Measurements from ENCODE around the gene PASK. TPM values are rescaled to one million over a fixed set of nuclear protein-coding genes. Genes with fewer than 3 reads are reported as not detected.
"Not testable (repeated sequence)": the region's sequence is repeated elsewhere in the genome, so short reads cannot be mapped to it uniquely, and the experiment has no call there.

Gene PASK
- total and polyA plus RNA-seq, 2 donors (not counting 1 experiment from before 2014, with no cell fraction given) = 1.0 to 1.5 TPM

DNA sequence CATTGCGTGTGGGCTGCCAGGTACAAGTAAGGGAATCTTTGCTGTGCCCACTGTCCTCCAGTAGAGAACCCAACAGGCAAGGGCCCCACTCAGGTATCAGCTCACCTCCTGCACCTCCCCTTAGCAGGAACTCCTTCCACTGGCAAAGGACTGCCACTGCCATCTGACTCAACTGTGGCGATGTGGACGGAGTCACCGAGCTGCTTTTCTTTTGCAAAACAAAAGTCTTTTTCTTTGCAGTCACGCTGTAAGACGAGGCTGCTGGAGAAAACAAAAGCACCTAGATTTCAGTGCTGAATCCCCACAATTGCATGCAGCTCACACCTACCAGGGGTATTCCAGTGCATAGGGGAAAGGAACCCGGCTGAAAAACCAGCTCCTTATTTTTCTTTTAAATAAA lies 55.1 kb downstream of the PASK start:
- Histone ChIP-seq H3K4me2 (ENCODE audit: extremely low read depth, insufficient read depth, low read length) (no peak overlapping the region), H4K20me1 (ENCODE audit: control insufficient read depth, extremely low read depth, insufficient read depth, low read length) (no peaks in the 10 kb centered on the region), H3K36me3 (ENCODE audit: control insufficient read depth, insufficient read depth, low read length) (peaks cover 18% of the 10 kb centered on the region), H2AFZ (ENCODE audit: low read length) (no peak overlapping the region), H3K4me1 (ENCODE audit: control insufficient read depth, extremely low read depth, insufficient read depth, low read length) (no peaks in the 10 kb centered on the region), H3K27me3 (ENCODE audit: control insufficient read depth, insufficient read depth, low read length) (no peaks in the 10 kb centered on the region), H3K79me2 (ENCODE audit: control insufficient read depth, insufficient read depth, low read length) (peaks cover 5% of the 10 kb centered on the region), H3K9me3 (ENCODE audit: control insufficient read depth, insufficient read depth, low read depth, low read length) (no peaks in the 10 kb centered on the region), H3K27ac (ENCODE audit: insufficient read depth, low read length) (no peak overlapping the region), H3K4me3 (replicated peaks in 1 of 4; ENCODE audit: control extremely low read depth in 1 of 4, insufficient read depth in 1 of 4, low read depth in 3 of 4, low read length in 4 of 4) (no peak overlapping the region), H3K9ac (ENCODE audit: insufficient read depth, low read length) (no peak overlapping the region)
- no peak for DNase-seq (ENCODE audit: low read depth in 2 of 2)
- no peak for TF ChIP-seq EZH2 (IDR thresholded peaks at IDR 0.05; ENCODE audit: low read length, missing control alignments)
- TF ChIP-seq, protein P1, sequence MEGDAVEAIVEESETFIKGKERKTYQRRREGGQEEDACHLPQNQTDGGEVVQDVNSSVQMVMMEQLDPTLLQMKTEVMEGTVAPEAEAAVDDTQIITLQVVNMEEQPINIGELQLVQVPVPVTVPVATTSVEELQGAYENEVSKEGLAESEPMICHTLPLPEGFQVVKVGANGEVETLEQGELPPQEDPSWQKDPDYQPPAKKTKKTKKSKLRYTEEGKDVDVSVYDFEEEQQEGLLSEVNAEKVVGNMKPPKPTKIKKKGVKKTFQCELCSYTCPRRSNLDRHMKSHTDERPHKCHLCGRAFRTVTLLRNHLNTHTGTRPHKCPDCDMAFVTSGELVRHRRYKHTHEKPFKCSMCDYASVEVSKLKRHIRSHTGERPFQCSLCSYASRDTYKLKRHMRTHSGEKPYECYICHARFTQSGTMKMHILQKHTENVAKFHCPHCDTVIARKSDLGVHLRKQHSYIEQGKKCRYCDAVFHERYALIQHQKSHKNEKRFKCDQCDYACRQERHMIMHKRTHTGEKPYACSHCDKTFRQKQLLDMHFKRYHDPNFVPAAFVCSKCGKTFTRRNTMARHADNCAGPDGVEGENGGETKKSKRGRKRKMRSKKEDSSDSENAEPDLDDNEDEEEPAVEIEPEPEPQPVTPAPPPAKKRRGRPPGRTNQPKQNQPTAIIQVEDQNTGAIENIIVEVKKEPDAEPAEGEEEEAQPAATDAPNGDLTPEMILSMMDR (conservative IDR thresholded peaks at IDR 0.05 in 1 of 2, IDR thresholded peaks at IDR 0.05 in 1 of 2; ENCODE audit: low read depth in 1 of 2, low read length in 2 of 2) = no peak

DNA sequence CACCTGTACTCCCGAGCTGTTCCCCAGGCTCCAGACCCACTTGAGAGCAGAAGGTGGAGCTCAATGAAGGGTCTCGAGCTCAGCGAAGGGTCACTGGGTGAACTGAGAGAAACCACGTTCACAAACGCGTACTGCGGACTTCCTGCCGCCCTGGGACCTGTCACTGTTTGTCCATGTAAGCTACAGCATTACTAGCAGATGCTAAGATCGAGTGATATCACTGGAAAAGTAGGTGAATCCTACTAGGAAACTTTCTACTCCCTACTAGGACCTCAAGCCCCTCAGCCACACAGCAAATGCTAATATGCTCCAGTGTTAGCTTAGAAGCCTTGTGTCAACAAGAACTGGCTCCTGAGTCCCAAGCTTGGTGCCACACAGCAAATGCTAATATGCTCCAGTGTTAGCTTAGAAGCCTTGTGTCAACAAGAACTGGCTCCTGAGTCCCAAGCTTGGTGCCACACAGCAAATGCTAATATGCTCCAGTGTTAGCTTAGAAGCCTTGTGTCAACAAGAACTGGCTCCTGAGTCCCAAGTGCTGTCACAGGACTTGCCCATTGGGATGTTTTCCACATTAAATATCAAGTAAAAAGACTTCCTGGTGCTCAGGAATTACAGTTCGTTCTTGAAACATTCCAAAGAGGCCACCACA lies 56.0 kb downstream of the PASK start:
- not testable (repeated sequence) for H3K27me3 ChIP-seq (ENCODE audit: control insufficient read depth, insufficient read depth, low read length); DNase-seq (ENCODE audit: low read depth in 2 of 2); H3K4me3 ChIP-seq (replicated peaks in 1 of 4; ENCODE audit: control extremely low read depth in 1 of 4, insufficient read depth in 1 of 4, low read depth in 3 of 4, low read length in 4 of 4); H3K4me1 ChIP-seq (ENCODE audit: control insufficient read depth, extremely low read depth, insufficient read depth, low read length); H3K9me3 ChIP-seq (ENCODE audit: control insufficient read depth, insufficient read depth, low read depth, low read length); H4K20me1 ChIP-seq (ENCODE audit: control insufficient read depth, extremely low read depth, insufficient read depth, low read length); H2AFZ ChIP-seq (ENCODE audit: low read length); H3K79me2 ChIP-seq (ENCODE audit: control insufficient read depth, insufficient read depth, low read length); H3K27ac ChIP-seq (ENCODE audit: insufficient read depth, low read length); H3K9ac ChIP-seq (ENCODE audit: insufficient read depth, low read length); H3K4me2 ChIP-seq (ENCODE audit: extremely low read depth, insufficient read depth, low read length)
- peaks cover 22% of the 10 kb centered on the region for H3K36me3 ChIP-seq (ENCODE audit: control insufficient read depth, insufficient read depth, low read length)

- no peak overlapping the region for H3K9ac ChIP-seq (ENCODE audit: insufficient read depth, low read length)
- H3K27me3 ChIP-seq (ENCODE audit: control insufficient read depth, insufficient read depth, low read length) = no peaks in the 10 kb centered on the region
- H4K20me1 ChIP-seq (ENCODE audit: control insufficient read depth, extremely low read depth, insufficient read depth, low read length) = no peaks in the 10 kb centered on the region
- no peak overlapping the region for H3K27ac ChIP-seq (ENCODE audit: insufficient read depth, low read length)
- H2AFZ ChIP-seq (ENCODE audit: low read length) = no peak overlapping the region
- H3K4me3 ChIP-seq (replicated peaks in 1 of 4; ENCODE audit: control extremely low read depth in 1 of 4, insufficient read depth in 1 of 4, low read depth in 3 of 4, low read length in 4 of 4) = no peak overlapping the region
- H3K4me1 ChIP-seq (ENCODE audit: control insufficient read depth, extremely low read depth, insufficient read depth, low read length) = no peaks in the 10 kb centered on the region
- no peaks in the 10 kb centered on the region for H3K9me3 ChIP-seq (ENCODE audit: control insufficient read depth, insufficient read depth, low read depth, low read length)
- no peak for DNase-seq (ENCODE audit: low read depth in 2 of 2)
- no peak overlapping the region for H3K4me2 ChIP-seq (ENCODE audit: extremely low read depth, insufficient read depth, low read length)
- peaks cover 26% of the 10 kb centered on the region for H3K36me3 ChIP-seq (ENCODE audit: control insufficient read depth, insufficient read depth, low read length)
- TF ChIP-seq EZH2 (IDR thresholded peaks at IDR 0.05; ENCODE audit: low read length, missing control alignments) = no peak
- TF ChIP-seq, protein P1 (conservative IDR thresholded peaks at IDR 0.05 in 1 of 2, IDR thresholded peaks at IDR 0.05 in 1 of 2; ENCODE audit: low read depth in 1 of 2, low read length in 2 of 2) = no peak
- no peaks in the 10 kb centered on the region for H3K79me2 ChIP-seq (ENCODE audit: control insufficient read depth, insufficient read depth, low read length)
Measured at GRCh38 chr2:241092677-241093076, 56.6 kb downstream of the PASK start.
